Choroid plexus epithelial cell (primary cell): ENCODE measurements around the gene RFX7.
"Not testable (repeated sequence)": the region's sequence is repeated elsewhere in the genome, so short reads cannot be mapped to it uniquely, and the experiment has no call there.

ENCODE experiments used
- DNase-seq: peaks from one replicate; pipeline ENCODE4 v3.0.0-alpha.2; 2010; ENCODE audit warnings: low read depth
- H3K4me3 ChIP-seq: 2 replicates; pipeline ENCODE4 v1.5.1; 2011; ENCODE audit warnings: low read depth, mild to moderate bottlenecking, control low read depth, low read length, moderate library complexity
- TF ChIP-seq, protein P1 (sequence below): conservative IDR thresholded peaks from 2 replicates; pipeline ENCODE4 v1.5.1; 2011; ENCODE audit warnings: low read depth, mild to moderate bottlenecking, control low read depth, inconsistent platforms, low read length, moderate library complexity

RFX7 gene

DNA sequence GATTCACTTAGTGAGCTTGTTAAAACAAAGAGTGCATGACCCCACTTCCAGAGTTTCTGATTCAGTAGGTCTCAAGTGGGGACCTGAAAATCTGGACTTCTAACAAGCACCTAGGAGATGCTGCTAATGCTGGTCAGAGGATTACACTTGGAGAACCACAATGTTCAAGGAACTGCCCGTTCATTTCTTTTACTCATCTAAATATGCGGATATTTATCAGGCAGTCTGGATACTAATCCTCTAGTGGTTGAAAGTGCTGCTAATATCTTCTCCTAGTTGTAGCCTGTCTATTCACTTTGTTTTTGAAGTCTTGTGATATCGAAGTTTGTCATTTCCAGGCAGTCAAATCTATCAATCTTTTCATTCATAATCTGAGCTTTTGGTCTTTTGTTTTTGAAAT, 86.8 kb downstream of the RFX7 start:
- no peak for DNase-seq
- TF ChIP-seq, protein P1, sequence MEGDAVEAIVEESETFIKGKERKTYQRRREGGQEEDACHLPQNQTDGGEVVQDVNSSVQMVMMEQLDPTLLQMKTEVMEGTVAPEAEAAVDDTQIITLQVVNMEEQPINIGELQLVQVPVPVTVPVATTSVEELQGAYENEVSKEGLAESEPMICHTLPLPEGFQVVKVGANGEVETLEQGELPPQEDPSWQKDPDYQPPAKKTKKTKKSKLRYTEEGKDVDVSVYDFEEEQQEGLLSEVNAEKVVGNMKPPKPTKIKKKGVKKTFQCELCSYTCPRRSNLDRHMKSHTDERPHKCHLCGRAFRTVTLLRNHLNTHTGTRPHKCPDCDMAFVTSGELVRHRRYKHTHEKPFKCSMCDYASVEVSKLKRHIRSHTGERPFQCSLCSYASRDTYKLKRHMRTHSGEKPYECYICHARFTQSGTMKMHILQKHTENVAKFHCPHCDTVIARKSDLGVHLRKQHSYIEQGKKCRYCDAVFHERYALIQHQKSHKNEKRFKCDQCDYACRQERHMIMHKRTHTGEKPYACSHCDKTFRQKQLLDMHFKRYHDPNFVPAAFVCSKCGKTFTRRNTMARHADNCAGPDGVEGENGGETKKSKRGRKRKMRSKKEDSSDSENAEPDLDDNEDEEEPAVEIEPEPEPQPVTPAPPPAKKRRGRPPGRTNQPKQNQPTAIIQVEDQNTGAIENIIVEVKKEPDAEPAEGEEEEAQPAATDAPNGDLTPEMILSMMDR: no peak

DNA sequence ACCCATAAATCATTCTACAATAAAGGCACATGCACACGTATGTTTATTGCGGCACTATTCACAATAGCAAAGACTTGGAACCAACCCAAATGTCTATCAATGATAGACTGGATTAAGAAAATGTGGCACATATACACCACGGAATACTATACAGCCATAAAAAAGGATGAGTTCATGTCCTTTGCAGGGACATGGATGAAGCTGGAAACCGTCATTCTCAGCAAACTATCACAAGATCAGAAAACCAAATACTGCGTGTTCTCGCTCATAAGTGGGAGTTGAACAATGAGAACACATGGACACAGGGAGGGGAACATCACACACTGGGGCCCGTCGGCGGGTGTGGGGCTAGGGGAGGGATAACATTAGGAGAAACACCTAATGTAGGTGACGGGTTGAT, 88.4 kb downstream of the RFX7 start:
- not testable (repeated sequence) for DNase-seq, H3K4me3 ChIP-seq

More for the DNA sequence above, 86.8 kb downstream of the RFX7 start:
- no peak overlapping the region for H3K4me3 ChIP-seq

DNA sequence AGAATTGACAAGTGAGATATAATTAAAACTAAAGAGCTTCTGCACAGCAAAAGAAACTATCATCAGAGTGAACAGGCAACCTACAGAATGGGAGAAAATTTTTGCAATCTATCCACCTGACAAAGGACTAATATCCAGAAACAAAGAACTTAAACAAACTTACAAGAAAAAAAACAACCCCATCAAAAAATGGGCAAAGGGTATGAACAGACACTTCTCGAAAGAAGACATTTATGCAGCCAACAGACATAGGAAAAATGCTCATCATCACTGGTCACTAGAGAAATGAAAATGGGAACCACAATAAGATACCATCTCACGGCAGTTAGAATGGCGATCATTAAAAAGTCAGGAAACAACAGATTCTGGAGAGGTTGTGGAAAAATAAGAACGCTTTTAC, 88.9 kb downstream of the RFX7 start:
- H3K4me3 ChIP-seq, DNase-seq: not testable (repeated sequence)

DNA sequence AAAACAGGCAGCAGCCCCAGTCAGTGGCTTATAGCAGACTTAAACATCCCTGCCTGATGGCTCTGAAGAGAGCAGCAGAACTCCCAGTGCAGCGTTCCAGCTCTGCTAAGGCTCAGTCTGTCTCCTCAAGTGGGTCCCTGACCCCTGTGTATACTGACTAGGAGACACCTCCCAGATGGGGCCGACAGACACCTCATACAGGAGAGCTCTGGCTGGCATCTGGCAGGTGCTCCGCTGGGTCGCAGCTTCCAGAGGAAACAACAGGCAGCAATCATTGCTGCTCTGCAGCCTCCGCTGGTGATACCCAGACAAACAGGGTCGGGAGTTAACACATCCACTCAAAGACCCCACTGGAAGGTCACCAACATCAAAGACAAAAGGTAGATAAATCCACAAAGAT, 93.5 kb downstream of the RFX7 start:
- DNase-seq: no peak
- TF ChIP-seq, protein P1: no peak
- no peak overlapping the region for H3K4me3 ChIP-seq

DNA sequence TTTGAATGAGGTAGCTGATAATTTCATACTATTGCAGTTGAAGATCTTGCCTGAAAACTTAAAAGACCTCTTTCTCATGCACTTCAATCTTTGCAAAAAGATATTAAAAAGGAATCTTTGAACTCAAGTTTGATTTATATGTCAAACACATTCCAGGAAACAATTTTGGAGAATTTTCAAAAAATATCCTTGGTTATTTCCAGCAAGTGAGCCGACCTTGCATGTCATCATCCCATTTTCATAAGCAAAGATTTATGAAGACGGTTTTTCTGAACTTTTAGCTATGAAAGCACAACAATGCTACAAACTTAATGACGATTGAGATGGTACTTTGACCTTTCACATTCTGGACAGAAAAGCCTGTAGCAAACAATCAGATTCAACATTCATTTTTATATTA, 95.6 kb downstream of the RFX7 start:
- TF ChIP-seq, protein P1: no peak
- DNase-seq: no peak
- no peak overlapping the region for H3K4me3 ChIP-seq

DNA sequence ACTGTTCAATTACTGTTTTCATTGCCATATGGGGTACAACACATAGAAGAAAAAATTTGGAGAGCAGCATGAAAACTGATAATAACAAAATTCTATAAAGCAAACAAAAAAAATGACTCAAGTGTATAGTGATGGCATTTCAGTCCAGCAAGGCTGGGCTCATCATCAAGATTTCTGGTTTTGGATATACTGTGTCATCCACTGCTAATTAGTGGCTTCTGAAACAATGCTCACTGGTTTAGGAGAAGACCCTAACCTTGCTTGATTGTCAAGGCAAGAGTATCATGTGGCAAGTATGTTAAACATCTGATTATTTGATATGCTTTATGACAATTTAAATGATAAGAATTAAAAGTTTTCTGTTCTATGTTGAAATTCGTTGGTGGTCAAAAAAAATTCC, 96.9 kb downstream of the RFX7 start:
- no peak for DNase-seq
- H3K4me3 ChIP-seq: no peak overlapping the region
- TF ChIP-seq, protein P1: no peak

DNA sequence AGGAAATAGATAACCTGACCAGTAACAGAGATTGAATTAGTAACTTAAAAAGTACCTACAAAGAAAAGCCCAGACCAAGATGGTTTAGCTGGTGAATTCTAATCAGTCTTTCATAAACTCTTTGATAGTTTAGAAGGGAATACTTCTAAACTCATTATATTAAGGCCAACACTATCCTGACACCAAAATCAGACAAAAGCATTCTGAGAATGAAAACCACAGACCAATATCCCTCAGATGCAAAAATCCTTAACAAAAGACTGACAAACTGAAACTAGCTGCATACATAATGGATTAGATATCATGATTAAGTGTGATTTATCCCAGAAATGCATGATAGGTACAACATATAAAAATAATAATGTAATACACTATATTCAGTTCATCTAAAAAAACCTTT, 115.6 kb downstream of the RFX7 start:
- no peak for DNase-seq
- no peak overlapping the region for H3K4me3 ChIP-seq
- TF ChIP-seq, protein P1: no peak

DNA sequence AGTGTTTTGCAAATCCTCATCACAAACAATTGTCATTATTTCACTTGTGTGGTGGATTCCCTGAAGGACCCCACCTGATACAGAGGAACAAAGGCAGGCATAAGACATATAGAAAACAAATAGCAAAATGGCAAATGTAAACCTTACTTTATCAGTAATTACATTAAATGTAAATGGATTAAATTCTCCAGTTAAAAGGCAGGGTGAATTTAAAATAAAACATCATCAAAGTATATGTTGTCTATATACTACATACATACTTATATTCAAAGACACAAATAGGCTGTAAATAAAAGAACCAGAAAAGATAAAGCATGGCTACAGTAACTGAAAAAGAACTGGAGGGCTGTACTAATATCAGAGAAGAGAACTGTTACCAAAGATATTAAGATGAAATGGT, 117.3 kb downstream of the RFX7 start:
- TF ChIP-seq, protein P1: no peak
- no peak for DNase-seq
- no peak overlapping the region for H3K4me3 ChIP-seq
